Tongue (tissue), 2 donors: ENCODE measurements around the gene MROH2A. TPM values are rescaled to one million over a fixed set of nuclear protein-coding genes. Genes with fewer than 3 reads are reported as not detected.

Experiments
- DNase-seq: peaks from one replicate; pipeline ENCODE4 v3.0.0-alpha.2; 2015
- total RNA-seq: library from RNA; depleted of rRNA; stranded (reverse); fragments of >200 nt; gene quantifications from one replicate; pipeline ENCODE4 v1.2.3, GENCODE V29; 2014

MROH2A gene
- total RNA-seq, 1 donor from 2014 or later = 2.5 TPM

- no peak for DNase-seq
These were observed 21.6 kb downstream of the MROH2A start for GRCh38 chr2:233799716-233800115.

- no peak for DNase-seq
These were observed 22.1 kb downstream of the MROH2A start for GRCh38 chr2:233800208-233800607.

- DNase-seq = no peak
These were observed 23.4 kb downstream of the MROH2A start for GRCh38 chr2:233801357-233802131.

- no peak for DNase-seq
These were observed 24.1 kb downstream of the MROH2A start for GRCh38 chr2:233802132-233802815.

- no peak for DNase-seq
These were observed 25.3 kb downstream of the MROH2A start for GRCh38 chr2:233803292-233803911.

- no peak for DNase-seq
These were observed 25.9 kb downstream of the MROH2A start for GRCh38 chr2:233803994-233804393.

- no peak for DNase-seq
These were observed 29.2 kb downstream of the MROH2A start for GRCh38 chr2:233807215-233807865.

- no peak for DNase-seq
These were observed 30.1 kb downstream of the MROH2A start for GRCh38 chr2:233807966-233808935.

- no peak for DNase-seq
These were observed 32.3 kb downstream of the MROH2A start for GRCh38 chr2:233810385-233810784.

- no peak for DNase-seq
These were observed 33.0 kb downstream of the MROH2A start for GRCh38 chr2:233811087-233811486.

GRCh38 chr2:233811732-233812131 lies 33.6 kb downstream of the MROH2A start:
- DNase-seq = no peak

GRCh38 chr2:233813236-233814055 lies 35.3 kb downstream of the MROH2A start:
- no peak for DNase-seq

- no peak for DNase-seq
These were observed 36.1 kb downstream of the MROH2A start for GRCh38 chr2:233814056-233814835.

GRCh38 chr2:233815861-233816260 lies 37.7 kb downstream of the MROH2A start:
- DNase-seq = no peak

GRCh38 chr2:233816334-233816733 lies 38.2 kb downstream of the MROH2A start:
- no peak for DNase-seq

- no peak for DNase-seq
These were observed 38.6 kb downstream of the MROH2A start for GRCh38 chr2:233816771-233817170.

GRCh38 chr2:233817361-233817911 lies 39.3 kb downstream of the MROH2A start:
- DNase-seq = no peak

GRCh38 chr2:233817995-233818638 lies 40.0 kb downstream of the MROH2A start:
- no peak for DNase-seq
